WTC11 (cell line): ENCODE results near the gene FNDC11. TPM values are rescaled to one million over a fixed set of nuclear protein-coding genes. Genes with fewer than 3 reads are reported as not detected.

Experiments
- ESRRA ChIP-seq: sonication (generic); formaldehyde crosslinking; IDR thresholded peaks from 2 replicates; pipeline ENCODE4 v1.8.1; 2022; ENCODE audit warnings: mild to moderate bottlenecking, missing genetic modification reagents, borderline replicate concordance
- FOXP1 ChIP-seq: sonication (generic); formaldehyde crosslinking; IDR thresholded peaks from 2 replicates; pipeline ENCODE4 v1.8.0; 2022; ENCODE audit warnings: missing genetic modification reagents, mild to moderate bottlenecking, moderate library complexity, borderline replicate concordance
- HMGA2 ChIP-seq: fragments of 250-450 bp; sonication (Bioruptor Pico); IDR thresholded peaks from 2 replicates; pipeline ENCODE4 v1.4.0; 2021; ENCODE audit warnings: mild to moderate bottlenecking, moderate library complexity
- PRRX2 ChIP-seq: fragments of 250-450 bp; sonication (Bioruptor Pico); IDR thresholded peaks from 2 replicates; pipeline ENCODE4 v1.8.0; 2021; ENCODE audit warnings: mild to moderate bottlenecking
- SMAD3 ChIP-seq: sonication (generic); formaldehyde crosslinking; IDR thresholded peaks from 2 replicates; pipeline ENCODE4 v1.8.0; 2022; ENCODE audit warnings: missing genetic modification reagents, mild to moderate bottlenecking, borderline replicate concordance
- total RNA-seq: library from RNA; stranded (reverse); gene quantifications from 3 replicates; pipeline ENCODE4 v1.2.3, GENCODE V29; 2021
- TF ChIP-seq, protein P1 (sequence below): sonication (generic); formaldehyde crosslinking; IDR thresholded peaks from 2 replicates; pipeline ENCODE4 v1.8.0; 2022; ENCODE audit warnings: mild to moderate bottlenecking, missing genetic modification reagents
- TF ChIP-seq, protein P2 (sequence below): sonication (generic); formaldehyde crosslinking; IDR thresholded peaks from 2 replicates; pipeline ENCODE4 v1.8.0; 2023; ENCODE audit warnings: mild to moderate bottlenecking, missing genetic modification reagents
- TF ChIP-seq, protein P3 (sequence below): fragments of 250-450 bp; sonication (Bioruptor Pico); IDR thresholded peaks from 2 replicates; pipeline ENCODE4 v1.9.0; 2021; ENCODE audit warnings: mild to moderate bottlenecking
- TF ChIP-seq, protein P4 (sequence below): fragments of 200-600 bp; IDR thresholded peaks from 2 replicates; pipeline ENCODE4 v1.8.0; 2022; ENCODE audit warnings: antibody characterized with exemption
- TF ChIP-seq, protein P5 (sequence below): sonication (generic); formaldehyde crosslinking; IDR thresholded peaks from 2 replicates; pipeline ENCODE4 v1.8.1; 2023; ENCODE audit warnings: mild to moderate bottlenecking, missing genetic modification reagents, borderline replicate concordance
- TF ChIP-seq, protein P6 (sequence below): sonication (generic); formaldehyde crosslinking; IDR thresholded peaks from 2 replicates; pipeline ENCODE4 v1.8.1; 2022; ENCODE audit warnings: low read depth, missing genetic modification reagents, borderline replicate concordance
- TF ChIP-seq, protein P7 (sequence below): sonication (generic); formaldehyde crosslinking; IDR thresholded peaks from 2 replicates; pipeline ENCODE4 v1.8.0; 2022; ENCODE audit warnings: missing genetic modification reagents

Gene FNDC11
- total RNA-seq, 1 experiment from 2014 or later = 3.8 TPM

DNA sequence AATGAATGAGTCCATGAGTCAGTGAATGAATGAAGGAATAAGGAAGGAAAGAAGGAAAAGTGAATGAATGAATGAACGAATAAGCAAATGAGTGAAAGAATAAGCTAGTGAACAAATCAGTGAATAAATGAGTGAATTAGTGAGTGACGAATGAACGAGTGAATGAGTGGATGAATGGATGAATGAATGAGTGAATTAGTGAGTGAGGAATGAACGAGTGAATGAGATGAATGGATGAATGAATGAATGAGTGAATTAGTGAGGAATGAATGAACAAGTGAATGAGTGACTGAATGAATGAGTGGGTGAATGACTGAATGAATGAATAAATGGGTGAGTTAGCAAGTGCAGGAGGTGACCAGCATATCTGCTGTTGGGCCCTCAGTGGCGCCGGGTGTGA, 10.2 kb upstream of the FNDC11 start (continued):
- no peak for TF ChIP-seq PRRX2 (CRISPR knock-in tag)
- TF ChIP-seq, protein P1, sequence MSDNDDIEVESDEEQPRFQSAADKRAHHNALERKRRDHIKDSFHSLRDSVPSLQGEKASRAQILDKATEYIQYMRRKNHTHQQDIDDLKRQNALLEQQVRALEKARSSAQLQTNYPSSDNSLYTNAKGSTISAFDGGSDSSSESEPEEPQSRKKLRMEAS = no peak
- no peak for TF ChIP-seq ESRRA (CRISPR knock-in tag)
- TF ChIP-seq, protein P2, sequence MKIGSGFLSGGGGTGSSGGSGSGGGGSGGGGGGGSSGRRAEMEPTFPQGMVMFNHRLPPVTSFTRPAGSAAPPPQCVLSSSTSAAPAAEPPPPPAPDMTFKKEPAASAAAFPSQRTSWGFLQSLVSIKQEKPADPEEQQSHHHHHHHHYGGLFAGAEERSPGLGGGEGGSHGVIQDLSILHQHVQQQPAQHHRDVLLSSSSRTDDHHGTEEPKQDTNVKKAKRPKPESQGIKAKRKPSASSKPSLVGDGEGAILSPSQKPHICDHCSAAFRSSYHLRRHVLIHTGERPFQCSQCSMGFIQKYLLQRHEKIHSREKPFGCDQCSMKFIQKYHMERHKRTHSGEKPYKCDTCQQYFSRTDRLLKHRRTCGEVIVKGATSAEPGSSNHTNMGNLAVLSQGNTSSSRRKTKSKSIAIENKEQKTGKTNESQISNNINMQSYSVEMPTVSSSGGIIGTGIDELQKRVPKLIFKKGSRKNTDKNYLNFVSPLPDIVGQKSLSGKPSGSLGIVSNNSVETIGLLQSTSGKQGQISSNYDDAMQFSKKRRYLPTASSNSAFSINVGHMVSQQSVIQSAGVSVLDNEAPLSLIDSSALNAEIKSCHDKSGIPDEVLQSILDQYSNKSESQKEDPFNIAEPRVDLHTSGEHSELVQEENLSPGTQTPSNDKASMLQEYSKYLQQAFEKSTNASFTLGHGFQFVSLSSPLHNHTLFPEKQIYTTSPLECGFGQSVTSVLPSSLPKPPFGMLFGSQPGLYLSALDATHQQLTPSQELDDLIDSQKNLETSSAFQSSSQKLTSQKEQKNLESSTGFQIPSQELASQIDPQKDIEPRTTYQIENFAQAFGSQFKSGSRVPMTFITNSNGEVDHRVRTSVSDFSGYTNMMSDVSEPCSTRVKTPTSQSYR = no peak
- TF ChIP-seq, protein P3, sequence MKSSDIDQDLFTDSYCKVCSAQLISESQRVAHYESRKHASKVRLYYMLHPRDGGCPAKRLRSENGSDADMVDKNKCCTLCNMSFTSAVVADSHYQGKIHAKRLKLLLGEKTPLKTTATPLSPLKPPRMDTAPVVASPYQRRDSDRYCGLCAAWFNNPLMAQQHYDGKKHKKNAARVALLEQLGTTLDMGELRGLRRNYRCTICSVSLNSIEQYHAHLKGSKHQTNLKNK (CRISPR knock-in tag) = no peak
- TF ChIP-seq SMAD3 (CRISPR knock-in tag) = no peak
- TF ChIP-seq, protein P4, sequence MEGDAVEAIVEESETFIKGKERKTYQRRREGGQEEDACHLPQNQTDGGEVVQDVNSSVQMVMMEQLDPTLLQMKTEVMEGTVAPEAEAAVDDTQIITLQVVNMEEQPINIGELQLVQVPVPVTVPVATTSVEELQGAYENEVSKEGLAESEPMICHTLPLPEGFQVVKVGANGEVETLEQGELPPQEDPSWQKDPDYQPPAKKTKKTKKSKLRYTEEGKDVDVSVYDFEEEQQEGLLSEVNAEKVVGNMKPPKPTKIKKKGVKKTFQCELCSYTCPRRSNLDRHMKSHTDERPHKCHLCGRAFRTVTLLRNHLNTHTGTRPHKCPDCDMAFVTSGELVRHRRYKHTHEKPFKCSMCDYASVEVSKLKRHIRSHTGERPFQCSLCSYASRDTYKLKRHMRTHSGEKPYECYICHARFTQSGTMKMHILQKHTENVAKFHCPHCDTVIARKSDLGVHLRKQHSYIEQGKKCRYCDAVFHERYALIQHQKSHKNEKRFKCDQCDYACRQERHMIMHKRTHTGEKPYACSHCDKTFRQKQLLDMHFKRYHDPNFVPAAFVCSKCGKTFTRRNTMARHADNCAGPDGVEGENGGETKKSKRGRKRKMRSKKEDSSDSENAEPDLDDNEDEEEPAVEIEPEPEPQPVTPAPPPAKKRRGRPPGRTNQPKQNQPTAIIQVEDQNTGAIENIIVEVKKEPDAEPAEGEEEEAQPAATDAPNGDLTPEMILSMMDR = no peak
- TF ChIP-seq FOXP1 (CRISPR knock-in tag) = no peak
- TF ChIP-seq HMGA2 (CRISPR knock-in tag) = no peak
- TF ChIP-seq, protein P5, sequence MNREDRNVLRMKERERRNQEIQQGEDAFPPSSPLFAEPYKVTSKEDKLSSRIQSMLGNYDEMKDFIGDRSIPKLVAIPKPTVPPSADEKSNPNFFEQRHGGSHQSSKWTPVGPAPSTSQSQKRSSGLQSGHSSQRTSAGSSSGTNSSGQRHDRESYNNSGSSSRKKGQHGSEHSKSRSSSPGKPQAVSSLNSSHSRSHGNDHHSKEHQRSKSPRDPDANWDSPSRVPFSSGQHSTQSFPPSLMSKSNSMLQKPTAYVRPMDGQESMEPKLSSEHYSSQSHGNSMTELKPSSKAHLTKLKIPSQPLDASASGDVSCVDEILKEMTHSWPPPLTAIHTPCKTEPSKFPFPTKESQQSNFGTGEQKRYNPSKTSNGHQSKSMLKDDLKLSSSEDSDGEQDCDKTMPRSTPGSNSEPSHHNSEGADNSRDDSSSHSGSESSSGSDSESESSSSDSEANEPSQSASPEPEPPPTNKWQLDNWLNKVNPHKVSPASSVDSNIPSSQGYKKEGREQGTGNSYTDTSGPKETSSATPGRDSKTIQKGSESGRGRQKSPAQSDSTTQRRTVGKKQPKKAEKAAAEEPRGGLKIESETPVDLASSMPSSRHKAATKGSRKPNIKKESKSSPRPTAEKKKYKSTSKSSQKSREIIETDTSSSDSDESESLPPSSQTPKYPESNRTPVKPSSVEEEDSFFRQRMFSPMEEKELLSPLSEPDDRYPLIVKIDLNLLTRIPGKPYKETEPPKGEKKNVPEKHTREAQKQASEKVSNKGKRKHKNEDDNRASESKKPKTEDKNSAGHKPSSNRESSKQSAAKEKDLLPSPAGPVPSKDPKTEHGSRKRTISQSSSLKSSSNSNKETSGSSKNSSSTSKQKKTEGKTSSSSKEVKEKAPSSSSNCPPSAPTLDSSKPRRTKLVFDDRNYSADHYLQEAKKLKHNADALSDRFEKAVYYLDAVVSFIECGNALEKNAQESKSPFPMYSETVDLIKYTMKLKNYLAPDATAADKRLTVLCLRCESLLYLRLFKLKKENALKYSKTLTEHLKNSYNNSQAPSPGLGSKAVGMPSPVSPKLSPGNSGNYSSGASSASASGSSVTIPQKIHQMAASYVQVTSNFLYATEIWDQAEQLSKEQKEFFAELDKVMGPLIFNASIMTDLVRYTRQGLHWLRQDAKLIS (CRISPR knock-in tag) = no peak
- TF ChIP-seq, protein P6, sequence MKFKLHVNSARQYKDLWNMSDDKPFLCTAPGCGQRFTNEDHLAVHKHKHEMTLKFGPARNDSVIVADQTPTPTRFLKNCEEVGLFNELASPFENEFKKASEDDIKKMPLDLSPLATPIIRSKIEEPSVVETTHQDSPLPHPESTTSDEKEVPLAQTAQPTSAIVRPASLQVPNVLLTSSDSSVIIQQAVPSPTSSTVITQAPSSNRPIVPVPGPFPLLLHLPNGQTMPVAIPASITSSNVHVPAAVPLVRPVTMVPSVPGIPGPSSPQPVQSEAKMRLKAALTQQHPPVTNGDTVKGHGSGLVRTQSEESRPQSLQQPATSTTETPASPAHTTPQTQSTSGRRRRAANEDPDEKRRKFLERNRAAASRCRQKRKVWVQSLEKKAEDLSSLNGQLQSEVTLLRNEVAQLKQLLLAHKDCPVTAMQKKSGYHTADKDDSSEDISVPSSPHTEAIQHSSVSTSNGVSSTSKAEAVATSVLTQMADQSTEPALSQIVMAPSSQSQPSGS = no peak
- TF ChIP-seq, protein P7, sequence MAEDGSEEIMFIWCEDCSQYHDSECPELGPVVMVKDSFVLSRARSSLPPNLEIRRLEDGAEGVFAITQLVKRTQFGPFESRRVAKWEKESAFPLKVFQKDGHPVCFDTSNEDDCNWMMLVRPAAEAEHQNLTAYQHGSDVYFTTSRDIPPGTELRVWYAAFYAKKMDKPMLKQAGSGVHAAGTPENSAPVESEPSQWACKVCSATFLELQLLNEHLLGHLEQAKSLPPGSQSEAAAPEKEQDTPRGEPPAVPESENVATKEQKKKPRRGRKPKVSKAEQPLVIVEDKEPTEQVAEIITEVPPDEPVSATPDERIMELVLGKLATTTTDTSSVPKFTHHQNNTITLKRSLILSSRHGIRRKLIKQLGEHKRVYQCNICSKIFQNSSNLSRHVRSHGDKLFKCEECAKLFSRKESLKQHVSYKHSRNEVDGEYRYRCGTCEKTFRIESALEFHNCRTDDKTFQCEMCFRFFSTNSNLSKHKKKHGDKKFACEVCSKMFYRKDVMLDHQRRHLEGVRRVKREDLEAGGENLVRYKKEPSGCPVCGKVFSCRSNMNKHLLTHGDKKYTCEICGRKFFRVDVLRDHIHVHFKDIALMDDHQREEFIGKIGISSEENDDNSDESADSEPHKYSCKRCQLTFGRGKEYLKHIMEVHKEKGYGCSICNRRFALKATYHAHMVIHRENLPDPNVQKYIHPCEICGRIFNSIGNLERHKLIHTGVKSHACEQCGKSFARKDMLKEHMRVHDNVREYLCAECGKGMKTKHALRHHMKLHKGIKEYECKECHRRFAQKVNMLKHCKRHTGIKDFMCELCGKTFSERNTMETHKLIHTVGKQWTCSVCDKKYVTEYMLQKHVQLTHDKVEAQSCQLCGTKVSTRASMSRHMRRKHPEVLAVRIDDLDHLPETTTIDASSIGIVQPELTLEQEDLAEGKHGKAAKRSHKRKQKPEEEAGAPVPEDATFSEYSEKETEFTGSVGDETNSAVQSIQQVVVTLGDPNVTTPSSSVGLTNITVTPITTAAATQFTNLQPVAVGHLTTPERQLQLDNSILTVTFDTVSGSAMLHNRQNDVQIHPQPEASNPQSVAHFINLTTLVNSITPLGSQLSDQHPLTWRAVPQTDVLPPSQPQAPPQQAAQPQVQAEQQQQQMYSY (CRISPR knock-in tag) = no peak
- TF ChIP-seq, all 79 proteins: peak for 0
